TTC549 (cell line): ENCODE measurements around the gene HIBADH.
"Not testable (repeated sequence)": the region's sequence is repeated elsewhere in the genome, so short reads cannot be mapped to it uniquely, and the experiment has no call there.

Experiments
- FAIRE-seq: peaks from 2 replicates; lab custom pipeline; 2012; peaks lifted over from hg19 to GRCh38; lab: Jason Lieb, UNC

HIBADH gene

GRCh38 chr7:27600247-27600646 is 62.4 kb downstream of the HIBADH start:
- FAIRE-seq, result no peak

- no peak for FAIRE-seq
These were observed 67.7 kb downstream of the HIBADH start for GRCh38 chr7:27595009-27595408.

GRCh38 chr7:27593226-27593625 is 69.5 kb downstream of the HIBADH start:
- FAIRE-seq, result no peak

GRCh38 chr7:27590416-27590815 is 72.3 kb downstream of the HIBADH start:
- no peak for FAIRE-seq

GRCh38 chr7:27587429-27587828 is 75.3 kb downstream of the HIBADH start:
- FAIRE-seq, result no peak

- no peak for FAIRE-seq
These were observed 75.9 kb downstream of the HIBADH start for GRCh38 chr7:27586825-27587224.

GRCh38 chr7:27585781-27586447 is 76.8 kb downstream of the HIBADH start:
- no peak for FAIRE-seq

- no peak for FAIRE-seq
These were observed 80.8 kb downstream of the HIBADH start for GRCh38 chr7:27581906-27582305.

- no peak for FAIRE-seq
These were observed 81.6 kb downstream of the HIBADH start for GRCh38 chr7:27581119-27581518.

- FAIRE-seq, result no peak
These were observed 83.1 kb downstream of the HIBADH start for GRCh38 chr7:27579565-27579964.

- FAIRE-seq, result not testable (repeated sequence)
These were observed 84.5 kb downstream of the HIBADH start for GRCh38 chr7:27578169-27578568.

GRCh38 chr7:27576360-27576944 is 86.2 kb downstream of the HIBADH start:
- FAIRE-seq, result peak; percentile 85

GRCh38 chr7:27575613-27576012 is 87.1 kb downstream of the HIBADH start:
- no peak for FAIRE-seq

GRCh38 chr7:27569106-27569505 is 93.6 kb downstream of the HIBADH start:
- FAIRE-seq, result no peak

GRCh38 chr7:27567266-27567665 is 95.4 kb downstream of the HIBADH start:
- no peak for FAIRE-seq

GRCh38 chr7:27564881-27565482 is 97.7 kb downstream of the HIBADH start:
- FAIRE-seq, result no peak

- no peak for FAIRE-seq
These were observed 101.9 kb downstream of the HIBADH start for GRCh38 chr7:27560706-27561235.

GRCh38 chr7:27555670-27556069 is 107.0 kb downstream of the HIBADH start:
- FAIRE-seq, result no peak

GRCh38 chr7:27554826-27555225 is 107.9 kb downstream of the HIBADH start:
- FAIRE-seq, result no peak

- FAIRE-seq, result no peak
These were observed 109.4 kb downstream of the HIBADH start for GRCh38 chr7:27553273-27553672.

GRCh38 chr7:27551803-27552400 is 110.8 kb downstream of the HIBADH start:
- FAIRE-seq, result no peak

- FAIRE-seq, result no peak
These were observed 113.1 kb downstream of the HIBADH start for GRCh38 chr7:27549606-27550005.

- no peak for FAIRE-seq
These were observed 114.4 kb downstream of the HIBADH start for GRCh38 chr7:27548304-27548703.
